22Rv1 (cell line): ENCODE measurements around the gene PNPLA8.

ENCODE experiments used
- ZFX ChIP-seq: fragments of 450-650 bp; IDR thresholded peaks from 2 replicates; pipeline ENCODE4 v1.6.1; 2017; ENCODE audit warnings: antibody characterized with exemption, borderline replicate concordance
- TF ChIP-seq, protein P1 (sequence below): fragments of 450-650 bp; IDR thresholded peaks from 2 replicates; pipeline ENCODE4 v1.5.1; 2017; ENCODE audit warnings: mild to moderate bottlenecking

DNA sequence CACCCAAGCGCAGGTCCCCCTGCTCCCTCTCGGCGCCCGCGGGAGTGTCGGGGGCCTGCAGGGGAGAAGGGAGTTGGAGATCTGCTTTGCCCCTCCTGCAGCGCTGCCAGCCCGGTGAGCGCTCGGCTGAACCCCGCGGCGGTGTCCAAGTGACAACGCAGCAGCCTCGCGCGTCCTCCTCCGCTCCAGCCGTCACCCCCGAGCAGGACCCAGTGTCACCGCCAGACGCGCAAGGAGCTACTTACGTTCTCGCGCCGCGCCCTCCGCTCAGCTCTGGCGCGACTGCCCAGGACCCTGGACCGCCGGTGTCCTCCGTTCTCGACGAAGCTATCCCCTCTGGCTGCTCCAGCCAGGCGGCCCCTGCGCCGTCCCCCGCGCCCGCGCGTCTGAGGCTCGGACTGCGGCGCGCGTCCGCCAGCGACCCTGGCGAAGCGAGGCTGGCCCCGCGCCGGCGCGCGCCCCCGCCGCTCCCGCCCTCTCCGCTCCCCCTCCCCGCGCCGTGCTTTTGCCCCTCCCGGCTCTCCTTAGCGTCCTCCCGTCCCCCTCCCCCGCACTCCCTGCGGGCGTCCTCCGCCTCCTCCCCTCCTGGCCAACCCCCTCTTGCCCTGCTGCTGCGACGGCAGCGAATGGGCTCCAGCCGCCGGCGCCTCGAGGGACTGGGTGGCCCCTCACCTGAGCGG is 69.8 kb downstream of the PNPLA8 start, which contains the start of gene NRCAM:
- TF ChIP-seq, protein P1, sequence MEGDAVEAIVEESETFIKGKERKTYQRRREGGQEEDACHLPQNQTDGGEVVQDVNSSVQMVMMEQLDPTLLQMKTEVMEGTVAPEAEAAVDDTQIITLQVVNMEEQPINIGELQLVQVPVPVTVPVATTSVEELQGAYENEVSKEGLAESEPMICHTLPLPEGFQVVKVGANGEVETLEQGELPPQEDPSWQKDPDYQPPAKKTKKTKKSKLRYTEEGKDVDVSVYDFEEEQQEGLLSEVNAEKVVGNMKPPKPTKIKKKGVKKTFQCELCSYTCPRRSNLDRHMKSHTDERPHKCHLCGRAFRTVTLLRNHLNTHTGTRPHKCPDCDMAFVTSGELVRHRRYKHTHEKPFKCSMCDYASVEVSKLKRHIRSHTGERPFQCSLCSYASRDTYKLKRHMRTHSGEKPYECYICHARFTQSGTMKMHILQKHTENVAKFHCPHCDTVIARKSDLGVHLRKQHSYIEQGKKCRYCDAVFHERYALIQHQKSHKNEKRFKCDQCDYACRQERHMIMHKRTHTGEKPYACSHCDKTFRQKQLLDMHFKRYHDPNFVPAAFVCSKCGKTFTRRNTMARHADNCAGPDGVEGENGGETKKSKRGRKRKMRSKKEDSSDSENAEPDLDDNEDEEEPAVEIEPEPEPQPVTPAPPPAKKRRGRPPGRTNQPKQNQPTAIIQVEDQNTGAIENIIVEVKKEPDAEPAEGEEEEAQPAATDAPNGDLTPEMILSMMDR: no peak
- no peak for TF ChIP-seq ZFX
